Activated CD8-positive, alpha-beta T cell treated with anti-CD3 and anti-CD28 coated beads for 36 hours (primary cell): ENCODE results near the gene KLF11. TPM values are rescaled to one million over a fixed set of nuclear protein-coding genes. Genes with fewer than 3 reads are reported as not detected.
A peak's percentile ranks its signal among the peaks of the same experiment; 100 is the strongest.
"Not testable (repeated sequence)": the region's sequence is repeated elsewhere in the genome, so short reads cannot be mapped to it uniquely, and the experiment has no call there.

Experiments
- ATAC-seq: fragments of 200-7000 bp; cut with Tn5 transposase; one replicate; pipeline ENCODE4 v1.10.0; 2021; ENCODE audit warnings: mild to moderate bottlenecking, moderate library complexity
- CTCF ChIA-PET: fragments of 350-600 bp; sonication (Branson Sonifier 250); formaldehyde crosslinking; loops from one replicate; lab custom pipeline; 2021; ENCODE audit warnings: antibody characterized with exemption; lab: Charles Lee
- POLR2A ChIA-PET: fragments of 350-600 bp; sonication (Branson Sonifier 250); formaldehyde crosslinking; loops from one replicate; lab custom pipeline; 2021; ENCODE audit warnings: antibody characterized with exemption; lab: Charles Lee
- DNase-seq: peaks from one replicate; pipeline ENCODE4 v3.0.0-alpha.2; 2020
- H3K27ac Mint-ChIP-seq: one replicate; pipeline ENCODE4 v1.8.0; 2021; ENCODE audit warnings: mild to moderate bottlenecking, mixed read lengths
- H3K27me3 Mint-ChIP-seq: one replicate; pipeline ENCODE4 v1.8.0; 2021; ENCODE audit warnings: mixed read lengths
- H3K36me3 Mint-ChIP-seq: one replicate; pipeline ENCODE4 v1.8.0; 2021; ENCODE audit warnings: low read depth, mixed read lengths
- H3K4me1 Mint-ChIP-seq: one replicate; pipeline ENCODE4 v1.8.0; 2021; ENCODE audit warnings: low read depth, mixed read lengths
- H3K4me3 Mint-ChIP-seq: one replicate; pipeline ENCODE4 v1.8.0; 2021; ENCODE audit warnings: mild to moderate bottlenecking, moderate library complexity, mixed read lengths
- H3K9me3 Mint-ChIP-seq: one replicate; pipeline ENCODE4 v1.8.0; 2021; ENCODE audit warnings: mixed read lengths
- CTCF ChIP-seq: fragments of 200-600 bp; IDR thresholded peaks from one replicate; pipeline ENCODE4 v1.8.0; 2022; ENCODE audit warnings: antibody characterized with exemption, mild to moderate bottlenecking
- intact Hi-C: fragments of 100-400 bp; cut with micrococcal nuclease; formaldehyde crosslinking; loops from one replicate; pipeline ENCODE4 v1.10.0; 2022
- total RNA-seq, 2 experiments: library from RNA; stranded (reverse); gene quantifications; one replicate each; pipeline ENCODE4 v1.2.3, GENCODE V29; 2021

KLF11 gene
- total RNA-seq, 2 experiments from 2014 or later = 2.9 to 3.5 TPM

- Mint-ChIP-seq H3K4me3 (no peak overlapping the region), H3K9me3 (no peaks in the 10 kb centered on the region), H3K36me3 (peaks cover 4% of the 10 kb centered on the region), H3K27me3 (peaks cover 69% of the 10 kb centered on the region), H3K4me1 (peaks cover 17% of the 10 kb centered on the region), H3K27ac (no peak overlapping the region)
- TF ChIP-seq CTCF = no peak
- intact Hi-C loops = no loop called here
- CTCF ChIA-PET = interaction anchor here (4.2 to 4.6 kb wide), 2 partner anchors 10 to 15 kb away, joined by 32 to 36 read pairs; no protein-coding TSS in a partner anchor
- POLR2A ChIA-PET = interaction anchor here (1.3 kb wide), 1 partner anchor 45 kb away, joined by 3 read pairs; no protein-coding TSS in a partner anchor
- no peak for ATAC-seq
- DNase-seq = no peak
Measured at GRCh38 chr2:10087360-10087759, 44.0 kb downstream of the KLF11 start.

- intact Hi-C loops = no loop called here
- Mint-ChIP-seq H3K4me3 (no peak overlapping the region), H3K36me3 (peaks cover 4% of the 10 kb centered on the region), H3K27ac (no peak overlapping the region), H3K9me3 (no peaks in the 10 kb centered on the region), H3K4me1 (peaks cover 3% of the 10 kb centered on the region), H3K27me3 (peaks cover 56% of the 10 kb centered on the region)
- DNase-seq = no peak
- no peak for ATAC-seq
- no peak for TF ChIP-seq CTCF
- ChIA-PET POLR2A (interaction anchor here (1.2 to 1.4 kb wide), 2 partner anchors 9 to 242 kb away, joined by 3 read pairs; partner anchors contain the start of gene CYS1), CTCF (interaction anchor here (0.6 to 5.1 kb wide), 6 partner anchors 8 to 345 kb away, joined by 3 to 58 read pairs (median 4); no protein-coding TSS in a partner anchor)
Measured at GRCh38 chr2:10089565-10090190, 46.3 kb downstream of the KLF11 start.

- peaks cover 3% of the 10 kb centered on the region for H3K4me1 Mint-ChIP-seq
- H3K4me3 Mint-ChIP-seq = no peak overlapping the region
- no peak for TF ChIP-seq CTCF
- intact Hi-C loops = no loop called here
- H3K27ac Mint-ChIP-seq = no peak overlapping the region
- H3K36me3 Mint-ChIP-seq = peaks cover 4% of the 10 kb centered on the region
- H3K9me3 Mint-ChIP-seq = no peaks in the 10 kb centered on the region
- DNase-seq (peak; percentile 48), ATAC-seq (peak; percentile 39)
- CTCF ChIA-PET = interaction anchor here (0.7 to 5.1 kb wide), 6 partner anchors 8 to 344 kb away, joined by 3 to 58 read pairs (median 5); no protein-coding TSS in a partner anchor
- peaks cover 46% of the 10 kb centered on the region for H3K27me3 Mint-ChIP-seq
- POLR2A ChIA-PET = interaction anchor here (0.7 to 1.0 kb wide), 2 partner anchors 27 to 48 kb away, joined by 3 read pairs; partner anchors contain the start of gene KLF11
Measured at GRCh38 chr2:10091182-10091888, 48.0 kb downstream of the KLF11 start.

- H3K27ac Mint-ChIP-seq, H3K4me1 Mint-ChIP-seq, H3K36me3 Mint-ChIP-seq, intact Hi-C loops, DNase-seq, H3K9me3 Mint-ChIP-seq, ATAC-seq, H3K4me3 Mint-ChIP-seq: not testable (repeated sequence)
- peaks cover 44% of the 10 kb centered on the region for H3K27me3 Mint-ChIP-seq
- CTCF ChIA-PET = interaction anchor here (1.5 to 5.1 kb wide), 3 partner anchors 20 to 317 kb away, joined by 3 to 58 read pairs (median 6); no protein-coding TSS in a partner anchor
- POLR2A ChIA-PET = interaction anchor here (0.7 to 1.0 kb wide), 2 partner anchors 27 to 49 kb away, joined by 3 read pairs; partner anchors contain the start of gene KLF11
Measured at GRCh38 chr2:10091889-10092244, 48.5 kb downstream of the KLF11 start.

GRCh38 chr2:10094271-10094814 is 51.0 kb downstream of the KLF11 start:
- Mint-ChIP-seq H3K36me3 (peaks cover 4% of the 10 kb centered on the region), H3K9me3 (no peaks in the 10 kb centered on the region), H3K27ac (no peak overlapping the region), H3K27me3 (peaks cover 41% of the 10 kb centered on the region), H3K4me3 (no peak overlapping the region), H3K4me1 (peaks cover 3% of the 10 kb centered on the region)
- no peak for DNase-seq
- ChIA-PET CTCF (interaction anchor here (1.1 to 6.2 kb wide), 3 partner anchors 10 to 314 kb away, joined by 4 to 178 read pairs (median 11); no protein-coding TSS in a partner anchor), POLR2A (interaction anchor here (0.9 to 1.1 kb wide), 3 partner anchors 13 to 27 kb away, joined by 3 read pairs; no protein-coding TSS in a partner anchor)
- no peak for ATAC-seq
- no peak for TF ChIP-seq CTCF
- intact Hi-C loops = no loop called here
